Measurements from ENCODE around the gene BCAS3. TPM values are rescaled to one million over a fixed set of nuclear protein-coding genes. Genes with fewer than 3 reads are reported as not detected.
A peak's percentile ranks its signal among the peaks of the same experiment; 100 is the strongest.

The BCAS3 gene
- total RNA-seq, 1 donor from 2014 or later = 14.5 TPM

DNA sequence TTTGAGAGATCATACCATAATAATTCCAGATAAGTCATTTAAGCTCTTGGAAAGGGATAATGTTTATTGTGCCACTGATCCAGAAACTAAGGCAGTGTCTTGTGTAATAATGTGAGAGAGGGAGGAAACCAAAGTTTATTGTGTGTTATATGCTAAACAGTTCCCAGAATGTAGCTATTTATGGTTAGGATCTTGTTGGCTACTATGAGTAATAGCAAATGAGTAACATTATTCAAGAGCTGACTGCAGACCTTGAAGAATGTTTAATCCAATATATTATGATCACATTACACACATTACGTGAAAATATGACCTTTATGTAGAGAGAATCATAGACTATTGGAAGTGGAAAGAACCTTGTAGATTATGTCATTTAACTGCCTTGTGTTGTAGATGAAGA, 139.5 kb downstream of the BCAS3 start:
- peak overlapping the region; percentile 9 for H2AFZ ChIP-seq (ENCODE audit: low read depth, low read length)
- no peak overlapping the region for H3K9ac ChIP-seq (ENCODE audit: low read length)
- peak overlapping the region; percentile 53 for H3K27ac ChIP-seq (ENCODE audit: low read depth, low read length)
- no peak overlapping the region for H3K27ac Mint-ChIP-seq (ENCODE audit: unreplicated experiment)
- peaks cover 5% of the 10 kb centered on the region for H3K4me1 Mint-ChIP-seq (ENCODE audit: low read depth, unreplicated experiment)
- no peaks in the 10 kb centered on the region for H3K9me3 Mint-ChIP-seq (ENCODE audit: unreplicated experiment)
- no peaks in the 10 kb centered on the region for H4K20me1 ChIP-seq (ENCODE audit: insufficient read depth, low read length)
- no peaks in the 10 kb centered on the region for H3K4me1 ChIP-seq (ENCODE audit: insufficient read depth, low read length)
- no peak overlapping the region for H3K4me3 ChIP-seq (ENCODE audit: insufficient read depth, low read depth, low read length)
- TF ChIP-seq, protein P1, sequence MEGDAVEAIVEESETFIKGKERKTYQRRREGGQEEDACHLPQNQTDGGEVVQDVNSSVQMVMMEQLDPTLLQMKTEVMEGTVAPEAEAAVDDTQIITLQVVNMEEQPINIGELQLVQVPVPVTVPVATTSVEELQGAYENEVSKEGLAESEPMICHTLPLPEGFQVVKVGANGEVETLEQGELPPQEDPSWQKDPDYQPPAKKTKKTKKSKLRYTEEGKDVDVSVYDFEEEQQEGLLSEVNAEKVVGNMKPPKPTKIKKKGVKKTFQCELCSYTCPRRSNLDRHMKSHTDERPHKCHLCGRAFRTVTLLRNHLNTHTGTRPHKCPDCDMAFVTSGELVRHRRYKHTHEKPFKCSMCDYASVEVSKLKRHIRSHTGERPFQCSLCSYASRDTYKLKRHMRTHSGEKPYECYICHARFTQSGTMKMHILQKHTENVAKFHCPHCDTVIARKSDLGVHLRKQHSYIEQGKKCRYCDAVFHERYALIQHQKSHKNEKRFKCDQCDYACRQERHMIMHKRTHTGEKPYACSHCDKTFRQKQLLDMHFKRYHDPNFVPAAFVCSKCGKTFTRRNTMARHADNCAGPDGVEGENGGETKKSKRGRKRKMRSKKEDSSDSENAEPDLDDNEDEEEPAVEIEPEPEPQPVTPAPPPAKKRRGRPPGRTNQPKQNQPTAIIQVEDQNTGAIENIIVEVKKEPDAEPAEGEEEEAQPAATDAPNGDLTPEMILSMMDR (IDR thresholded peaks at IDR 0.05; ENCODE audit: insufficient read depth, low read depth, low read length) = no peak
- TF ChIP-seq EZH2 (IDR thresholded peaks at IDR 0.05; ENCODE audit: insufficient read depth, low read length) = no peak
- no peaks in the 10 kb centered on the region for H3K79me2 ChIP-seq (ENCODE audit: insufficient read depth, low read length)
- H3K27me3 ChIP-seq (ENCODE audit: insufficient read depth, low read length) = no peaks in the 10 kb centered on the region
- H3K36me3 ChIP-seq (ENCODE audit: insufficient read depth, low read length) = no peaks in the 10 kb centered on the region
- no peak overlapping the region for H3K4me3 Mint-ChIP-seq (ENCODE audit: unreplicated experiment)
- no peaks in the 10 kb centered on the region for H3K9me3 ChIP-seq (ENCODE audit: insufficient read depth, low read depth, low read length)
- H3K27me3 Mint-ChIP-seq (ENCODE audit: low read depth, unreplicated experiment) = no peaks in the 10 kb centered on the region
- peak overlapping the region; percentile 56 for H3K4me2 ChIP-seq (ENCODE audit: low read length)
- peak; percentile 79 for FAIRE-seq
- peaks cover 5% of the 10 kb centered on the region for H3K36me3 Mint-ChIP-seq (ENCODE audit: low read depth, unreplicated experiment)
- peak; percentile 94 for DNase-seq (ENCODE audit: low read depth)

DNA sequence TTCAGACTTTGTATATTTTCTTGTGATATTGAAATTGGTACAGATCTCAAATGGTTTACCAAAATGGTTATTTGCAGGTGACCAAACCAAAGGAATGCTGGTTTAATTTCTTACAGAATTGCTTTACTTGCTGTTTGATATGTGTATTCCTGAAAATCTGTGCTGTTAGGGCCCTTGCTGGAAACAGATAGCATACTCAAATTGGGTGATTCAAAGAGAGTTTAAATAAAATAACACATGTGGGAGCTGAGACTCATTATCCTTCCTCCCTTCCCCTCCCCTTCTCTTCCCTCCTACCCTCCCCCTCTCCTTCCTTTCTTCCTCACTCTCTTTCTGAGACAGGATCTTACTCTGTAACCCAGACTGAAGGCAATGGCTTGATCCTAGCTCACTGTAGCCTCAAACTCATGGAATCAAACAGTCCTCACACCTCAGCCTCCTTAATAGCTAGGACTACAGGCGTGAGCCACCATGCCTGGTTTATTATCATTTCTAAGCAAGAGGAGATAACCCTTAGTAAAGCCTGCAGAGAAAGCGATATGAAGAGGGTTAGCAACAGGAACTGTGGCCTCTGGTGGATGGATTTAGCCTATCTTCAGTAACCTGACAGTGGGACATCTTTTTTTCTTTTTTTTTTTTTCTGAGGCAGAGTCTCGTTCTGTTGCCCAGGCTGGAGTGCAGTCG, 141.9 kb downstream of the BCAS3 start:
- Mint-ChIP-seq H3K4me3 (ENCODE audit: unreplicated experiment) (no peak overlapping the region), H3K27ac (ENCODE audit: unreplicated experiment) (no peak overlapping the region), H3K9me3 (ENCODE audit: unreplicated experiment) (no peaks in the 10 kb centered on the region), H3K4me1 (ENCODE audit: low read depth, unreplicated experiment) (peaks cover 5% of the 10 kb centered on the region), H3K27me3 (ENCODE audit: low read depth, unreplicated experiment) (no peaks in the 10 kb centered on the region), H3K36me3 (ENCODE audit: low read depth, unreplicated experiment) (no peaks in the 10 kb centered on the region)
- H3K9ac ChIP-seq (ENCODE audit: low read length) = no peak overlapping the region
- H3K36me3 ChIP-seq (ENCODE audit: insufficient read depth, low read length) = no peaks in the 10 kb centered on the region
- DNase-seq (ENCODE audit: low read depth) (no peak), FAIRE-seq (no peak)
- no peaks in the 10 kb centered on the region for H3K4me1 ChIP-seq (ENCODE audit: insufficient read depth, low read length)
- no peak overlapping the region for H3K4me3 ChIP-seq (ENCODE audit: insufficient read depth, low read depth, low read length)
- no peaks in the 10 kb centered on the region for H4K20me1 ChIP-seq (ENCODE audit: insufficient read depth, low read length)
- no peaks in the 10 kb centered on the region for H3K79me2 ChIP-seq (ENCODE audit: insufficient read depth, low read length)
- H3K27ac ChIP-seq (ENCODE audit: low read depth, low read length) = no peak overlapping the region
- TF ChIP-seq EZH2 (IDR thresholded peaks at IDR 0.05; ENCODE audit: insufficient read depth, low read length) = no peak
- TF ChIP-seq, protein P1 (IDR thresholded peaks at IDR 0.05; ENCODE audit: insufficient read depth, low read depth, low read length) = no peak
- no peak overlapping the region for H2AFZ ChIP-seq (ENCODE audit: low read depth, low read length)
- H3K27me3 ChIP-seq (ENCODE audit: insufficient read depth, low read length) = no peaks in the 10 kb centered on the region
- H3K9me3 ChIP-seq (ENCODE audit: insufficient read depth, low read depth, low read length) = no peaks in the 10 kb centered on the region
- no peak overlapping the region for H3K4me2 ChIP-seq (ENCODE audit: low read length)

DNA sequence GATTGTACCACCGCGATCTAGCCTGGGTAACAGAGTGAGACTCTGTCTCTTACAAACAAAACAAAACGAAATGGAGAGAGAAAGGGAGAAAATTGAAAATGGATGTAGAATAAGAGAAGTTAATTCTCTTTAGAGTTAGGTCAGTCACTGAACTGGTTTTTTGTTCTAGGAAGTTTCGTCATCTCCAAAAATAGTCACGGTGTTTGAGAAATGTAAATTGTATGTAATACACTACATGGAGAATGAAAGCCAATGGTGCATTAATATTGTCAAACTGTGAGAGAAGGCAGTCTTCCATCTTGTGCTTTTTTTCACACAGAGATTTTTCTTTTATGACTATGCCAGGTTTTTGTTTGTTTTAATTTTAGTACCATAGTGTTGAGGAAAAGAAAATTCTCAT, 145.9 kb downstream of the BCAS3 start:
- TF ChIP-seq, protein P1 (IDR thresholded peaks at IDR 0.05; ENCODE audit: insufficient read depth, low read depth, low read length) = no peak
- no peak for TF ChIP-seq EZH2 (IDR thresholded peaks at IDR 0.05; ENCODE audit: insufficient read depth, low read length)
- no peak for FAIRE-seq
- Mint-ChIP-seq H3K9me3 (ENCODE audit: unreplicated experiment) (no peaks in the 10 kb centered on the region), H3K27me3 (ENCODE audit: low read depth, unreplicated experiment) (no peaks in the 10 kb centered on the region), H3K36me3 (ENCODE audit: low read depth, unreplicated experiment) (no peaks in the 10 kb centered on the region), H3K4me3 (ENCODE audit: unreplicated experiment) (no peak overlapping the region), H3K27ac (ENCODE audit: unreplicated experiment) (no peak overlapping the region), H3K4me1 (ENCODE audit: low read depth, unreplicated experiment) (no peaks in the 10 kb centered on the region)
- H4K20me1 ChIP-seq (ENCODE audit: insufficient read depth, low read length) = no peaks in the 10 kb centered on the region
- no peaks in the 10 kb centered on the region for H3K27me3 ChIP-seq (ENCODE audit: insufficient read depth, low read length)
- no peak overlapping the region for H3K9ac ChIP-seq (ENCODE audit: low read length)
- H3K79me2 ChIP-seq (ENCODE audit: insufficient read depth, low read length) = no peaks in the 10 kb centered on the region
- H2AFZ ChIP-seq (ENCODE audit: low read depth, low read length) = no peak overlapping the region
- no peaks in the 10 kb centered on the region for H3K36me3 ChIP-seq (ENCODE audit: insufficient read depth, low read length)
- H3K9me3 ChIP-seq (ENCODE audit: insufficient read depth, low read depth, low read length) = no peaks in the 10 kb centered on the region
- no peak for DNase-seq (ENCODE audit: low read depth)
- no peaks in the 10 kb centered on the region for H3K4me1 ChIP-seq (ENCODE audit: insufficient read depth, low read length)
- no peak overlapping the region for H3K27ac ChIP-seq (ENCODE audit: low read depth, low read length)
- H3K4me3 ChIP-seq (ENCODE audit: insufficient read depth, low read depth, low read length) = no peak overlapping the region
- H3K4me2 ChIP-seq (ENCODE audit: low read length) = no peak overlapping the region
